ENCODE results near the gene VPS33A.
"Not testable (repeated sequence)": the region's sequence is repeated elsewhere in the genome, so short reads cannot be mapped to it uniquely, and the experiment has no call there.

Gene VPS33A

DNA sequence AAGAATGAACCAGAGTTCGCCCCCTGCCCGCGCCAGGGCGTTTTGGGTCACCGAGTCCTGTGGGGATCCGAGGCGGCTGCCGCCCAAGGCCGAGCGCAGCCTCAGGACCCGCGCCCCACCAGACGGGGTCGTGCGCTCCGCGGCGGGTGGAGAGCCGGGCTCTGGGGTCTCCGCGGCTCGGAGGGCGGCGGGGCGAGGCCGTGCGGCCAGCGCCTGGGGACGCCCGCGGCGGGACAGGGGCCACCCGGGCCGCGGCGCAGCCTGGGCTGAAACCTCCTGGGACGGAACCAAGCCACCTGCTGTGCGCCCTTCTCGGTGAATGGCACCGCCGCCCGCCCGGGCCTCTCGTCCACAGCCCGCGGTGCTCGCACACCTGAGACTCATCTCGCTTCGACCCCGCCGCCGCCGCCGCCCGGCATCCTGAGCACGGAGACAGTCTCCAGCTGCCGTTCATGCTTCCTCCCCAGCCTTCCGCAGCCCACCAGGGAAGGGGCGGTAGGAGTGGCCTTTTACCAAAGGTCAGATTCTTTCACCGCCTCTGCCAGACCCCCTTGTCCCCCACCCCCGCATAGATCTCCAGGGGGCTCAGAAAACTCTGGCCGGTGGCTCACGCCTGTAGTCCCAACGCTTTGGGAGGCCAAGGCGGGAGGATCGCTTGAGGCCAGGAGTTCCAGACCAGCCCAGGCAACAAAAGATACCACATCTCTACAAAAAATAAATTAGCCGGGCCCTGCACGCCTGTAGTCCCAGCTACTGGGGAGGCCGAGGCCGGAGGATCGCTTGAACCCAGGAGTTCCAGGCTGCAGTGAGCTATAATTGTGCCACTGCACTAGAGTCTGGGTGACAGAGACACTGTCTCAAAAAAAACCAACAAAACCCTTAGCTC is 61.9 kb downstream of the VPS33A start:
- DNase-seq (ENCODE audit: low spot score): no peak

DNA sequence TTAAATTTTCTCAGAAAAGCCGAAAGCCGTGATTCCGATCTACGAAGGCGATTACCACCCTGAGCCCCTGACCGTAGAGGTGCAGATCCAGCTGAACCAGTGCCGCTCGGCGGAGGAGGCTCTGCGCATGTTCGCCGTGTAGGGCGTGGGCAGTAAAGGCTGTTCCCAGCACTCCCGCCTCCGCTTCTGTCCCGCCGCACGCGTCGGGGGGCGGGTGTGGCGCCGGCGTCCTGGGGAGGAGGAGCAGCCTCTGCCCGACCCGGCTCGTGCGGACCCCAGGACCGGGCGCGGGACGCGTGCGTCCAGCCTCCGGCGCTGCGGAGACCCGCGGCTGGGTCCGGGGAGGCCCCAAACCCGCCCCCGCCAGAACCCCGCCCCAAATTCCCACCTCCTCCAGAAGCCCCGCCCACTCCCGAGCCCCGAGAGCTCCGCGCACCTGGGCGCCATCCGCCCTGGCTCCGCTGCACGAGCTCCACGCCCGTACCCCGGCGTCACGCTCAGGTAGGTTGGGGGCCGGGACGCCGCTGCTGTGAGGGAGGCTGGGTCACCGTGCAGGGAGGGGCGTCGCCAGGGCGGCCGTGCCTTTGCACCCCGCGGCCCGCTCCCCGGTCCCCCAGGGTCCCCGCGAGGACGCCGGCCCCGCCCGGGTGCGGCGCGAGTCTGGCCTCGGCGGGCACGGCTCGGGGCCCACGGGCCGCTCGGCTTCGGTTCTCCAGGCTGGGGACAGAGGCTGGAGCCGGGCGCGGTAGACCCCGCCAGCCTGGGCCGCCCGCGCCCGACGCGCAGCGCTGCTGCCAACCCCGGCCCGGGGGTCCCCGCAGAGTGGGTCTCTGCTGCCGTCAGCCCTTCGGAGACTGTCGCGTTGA is 62.8 kb downstream of the VPS33A start, which contains the start of gene B3GNT4:
Gene B3GNT4, plus strand, starts transcription at position 409 of the 866 bp plus-strand sequence. CDS start 910 bp downstream, outside the sequence.
- peak; percentile 83 for DNase-seq (ENCODE audit: low spot score)

DNA sequence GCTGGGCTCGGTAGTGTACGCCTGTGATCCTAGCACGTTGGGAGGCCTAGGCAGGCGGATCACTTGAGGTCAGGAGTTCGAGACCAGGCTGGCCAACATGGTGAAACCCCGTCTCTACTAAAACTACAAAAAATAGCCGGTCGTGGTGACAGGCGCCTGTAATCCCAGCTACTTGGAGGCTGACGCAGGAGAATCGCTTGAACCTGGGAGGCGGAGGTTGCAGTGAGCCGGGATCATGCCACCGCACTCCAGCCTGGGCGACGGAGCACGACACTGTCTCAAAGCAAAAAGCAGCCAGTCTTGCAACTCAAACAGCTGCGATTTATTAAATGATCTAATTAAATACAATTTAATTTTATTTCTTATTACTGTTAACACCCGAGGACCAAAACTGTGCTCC is 63.5 kb downstream of the VPS33A start:
- DNase-seq (ENCODE audit: low spot score): not testable (repeated sequence)

DNA sequence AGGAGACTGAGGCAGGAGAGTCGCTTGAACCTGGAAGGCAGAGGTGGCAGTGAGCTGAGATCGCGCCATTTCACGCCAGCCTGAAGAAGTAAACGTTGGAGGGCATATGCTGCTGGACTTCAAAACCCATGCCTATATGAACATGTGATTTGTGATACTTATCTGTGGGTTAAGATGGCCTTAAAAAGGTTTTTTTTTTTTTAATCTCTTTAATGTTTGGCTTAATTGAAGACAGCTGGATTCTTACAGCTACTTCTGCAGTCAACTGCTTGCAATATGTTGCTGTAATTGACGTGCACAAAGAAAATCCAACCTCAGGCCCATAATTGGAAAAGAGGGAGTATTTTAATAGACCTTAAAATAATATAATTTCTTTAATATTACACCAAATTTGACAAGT is 64.3 kb downstream of the VPS33A start:
- DNase-seq (ENCODE audit: low spot score): no peak

DNA sequence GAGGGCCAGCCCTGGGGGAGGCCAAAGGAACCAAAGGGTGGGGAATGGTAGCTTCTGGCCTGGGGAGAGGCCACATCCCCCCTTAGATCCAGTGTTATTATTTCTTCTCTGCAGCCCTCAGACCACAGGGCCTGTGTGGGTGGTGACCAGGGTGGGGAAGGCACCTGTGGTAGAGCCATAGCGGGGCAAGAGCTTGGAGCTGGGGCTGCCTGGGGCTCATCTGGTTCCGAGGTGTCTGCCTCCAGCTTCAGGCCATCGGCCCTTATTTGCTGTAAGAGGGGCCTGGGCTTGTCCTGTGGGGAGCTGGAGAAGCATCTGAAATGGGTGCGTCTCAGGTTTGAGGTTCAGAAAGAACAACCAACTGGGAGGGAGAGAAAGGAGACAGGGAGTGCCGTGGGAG is 64.9 kb downstream of the VPS33A start:
- DNase-seq (ENCODE audit: low spot score): no peak

DNA sequence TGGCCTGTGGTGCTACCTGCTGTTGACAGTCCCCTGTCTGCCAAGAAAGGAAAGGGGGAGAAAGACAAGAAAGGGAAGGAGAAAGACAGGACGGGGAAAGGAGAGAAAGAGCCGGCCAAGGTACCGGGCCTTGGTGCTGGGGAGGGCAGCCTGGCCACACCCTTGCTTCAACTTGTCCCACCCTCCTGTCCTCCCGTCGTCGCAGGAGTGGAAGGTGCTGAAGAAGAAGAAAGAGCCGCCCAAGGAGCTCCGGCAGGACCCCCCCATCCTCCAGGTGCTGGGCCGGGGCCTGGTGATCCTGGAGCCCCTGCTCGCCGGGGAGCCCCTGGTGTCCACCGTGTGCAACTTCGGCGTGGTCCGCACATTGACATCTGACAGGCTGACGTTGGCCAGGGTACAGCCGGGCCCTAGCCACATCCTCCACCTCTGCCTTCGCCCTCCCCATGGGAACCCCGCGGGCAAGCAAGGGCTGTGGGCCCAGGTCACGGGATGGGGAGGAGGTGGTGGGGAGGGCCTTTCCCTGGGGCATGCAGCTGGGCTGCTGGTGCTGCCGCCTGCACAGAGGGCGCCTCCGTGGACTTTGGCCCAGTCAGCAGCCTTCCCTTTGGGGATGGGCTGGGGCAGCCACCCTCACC is 65.6 kb downstream of the VPS33A start:
- DNase-seq (ENCODE audit: low spot score): no peak

DNA sequence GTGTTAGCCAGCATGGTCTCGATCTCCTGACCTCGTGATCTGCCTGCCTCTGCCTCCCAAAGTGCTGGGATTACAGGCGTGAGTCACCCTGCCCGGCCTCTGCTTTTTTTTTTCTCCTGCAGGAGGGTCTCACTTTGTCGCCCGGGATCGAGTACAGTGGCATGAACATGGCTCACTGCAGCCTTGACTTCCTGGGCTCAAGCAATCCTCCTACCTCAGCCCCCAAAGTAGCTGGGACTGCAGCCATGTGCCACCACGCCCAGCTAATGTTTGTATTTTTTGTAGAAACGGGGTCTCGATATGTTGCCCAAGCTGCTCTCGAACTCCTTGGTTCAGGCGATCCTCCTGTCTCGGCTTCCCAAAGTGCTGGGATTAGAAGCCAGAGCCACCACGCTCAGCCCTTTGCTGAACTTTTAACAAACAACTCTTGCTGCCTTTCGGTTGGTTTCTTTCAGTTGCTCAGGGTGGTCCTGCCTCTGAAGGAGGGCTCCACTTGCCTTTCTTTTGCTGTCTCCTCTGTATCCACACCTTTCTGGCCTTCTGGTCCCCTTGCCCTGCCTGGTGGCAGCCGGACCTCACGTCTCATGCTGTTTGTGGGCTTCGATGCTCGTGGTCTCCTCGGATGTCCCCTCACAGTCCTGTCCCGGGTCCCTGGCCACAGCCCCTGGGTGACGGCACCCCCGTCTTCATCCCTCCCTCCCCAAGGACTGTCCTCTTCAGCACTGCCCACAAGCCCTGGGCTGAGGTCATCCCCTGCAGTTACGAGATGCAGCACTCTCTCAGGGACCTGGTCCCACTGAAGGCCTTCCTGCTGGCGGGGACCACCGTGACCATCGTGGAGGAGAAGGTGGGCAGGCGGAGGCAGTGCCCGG is 66.6 kb downstream of the VPS33A start:
- no peak for DNase-seq (ENCODE audit: low spot score)

DNA sequence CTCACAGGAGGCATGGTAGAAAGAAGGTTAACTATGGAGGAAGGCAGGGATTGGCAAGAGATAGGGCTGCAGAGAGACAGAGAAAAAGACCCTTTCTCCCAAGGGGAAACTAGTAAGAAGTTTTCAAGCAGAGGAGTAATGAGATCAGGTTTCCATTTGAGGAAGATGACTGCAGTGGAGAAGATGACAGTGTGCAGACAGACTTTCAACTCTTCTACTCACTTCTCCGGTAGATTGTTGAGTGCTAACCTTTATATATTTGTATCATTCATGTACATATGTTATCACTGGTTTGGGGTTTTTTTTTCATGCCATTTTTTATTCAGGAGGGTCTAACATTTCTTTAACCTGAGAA is 68.7 kb downstream of the VPS33A start:
- DNase-seq (ENCODE audit: low spot score): no peak

DNA sequence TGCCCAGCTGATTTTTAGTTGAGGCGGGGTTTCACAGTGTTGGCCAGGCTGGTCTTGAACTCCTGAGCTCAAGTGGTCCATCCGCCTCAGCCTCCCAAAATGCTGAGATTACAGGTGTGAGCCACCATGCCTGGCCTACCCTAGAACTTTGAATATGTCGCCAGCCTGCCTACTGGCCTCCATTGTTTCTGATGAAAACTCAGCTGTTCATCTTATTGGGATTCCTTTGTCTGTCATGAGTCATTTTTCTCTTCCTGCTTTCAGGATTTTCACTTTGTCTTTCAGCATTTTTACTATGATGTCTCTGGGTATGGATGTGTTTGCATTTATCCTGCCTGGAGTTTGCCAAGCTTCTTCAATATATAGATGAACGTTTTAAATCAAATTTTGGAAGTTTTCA is 70.9 kb downstream of the VPS33A start:
- no peak for DNase-seq (ENCODE audit: low spot score)

DNA sequence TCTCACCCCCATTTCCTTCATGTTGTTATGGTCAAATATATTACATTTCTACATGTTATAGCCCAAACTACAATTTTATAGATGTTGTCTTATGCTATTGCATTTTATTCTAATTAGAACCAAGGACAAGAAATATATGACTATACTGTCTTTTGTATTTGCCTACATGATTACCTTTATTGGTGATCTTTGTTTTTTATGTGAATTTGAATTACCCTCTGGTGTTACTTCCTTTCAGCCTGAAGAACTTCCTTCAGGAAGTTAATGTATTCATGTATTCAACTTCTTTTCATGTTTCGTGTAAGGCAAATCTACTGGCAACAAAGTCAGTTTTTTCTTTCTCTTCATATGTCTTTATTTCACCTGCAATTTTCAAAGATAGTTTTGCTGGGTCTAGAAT is 71.5 kb downstream of the VPS33A start:
- no peak for DNase-seq (ENCODE audit: low spot score)

DNA sequence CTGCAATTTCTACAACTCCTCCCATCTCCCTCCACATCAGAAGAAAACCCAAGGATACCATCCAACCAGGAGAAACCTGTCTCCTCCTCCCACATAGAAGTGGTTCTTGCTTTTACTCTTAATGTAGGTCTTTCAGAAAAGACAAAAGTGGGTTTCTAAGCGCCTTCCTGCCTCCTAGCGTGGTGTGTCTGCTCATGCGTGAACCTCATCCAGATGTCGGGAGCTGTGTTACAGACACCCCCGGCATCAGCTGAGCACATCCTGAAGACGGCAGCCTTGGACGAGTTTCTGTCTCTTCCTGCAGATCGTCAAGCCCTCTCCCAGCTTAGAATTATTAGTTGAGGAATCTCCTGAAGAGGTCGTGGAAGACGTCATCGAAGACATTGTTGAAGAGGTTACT is 73.9 kb downstream of the VPS33A start:
- no peak for DNase-seq (ENCODE audit: low spot score)

DNA sequence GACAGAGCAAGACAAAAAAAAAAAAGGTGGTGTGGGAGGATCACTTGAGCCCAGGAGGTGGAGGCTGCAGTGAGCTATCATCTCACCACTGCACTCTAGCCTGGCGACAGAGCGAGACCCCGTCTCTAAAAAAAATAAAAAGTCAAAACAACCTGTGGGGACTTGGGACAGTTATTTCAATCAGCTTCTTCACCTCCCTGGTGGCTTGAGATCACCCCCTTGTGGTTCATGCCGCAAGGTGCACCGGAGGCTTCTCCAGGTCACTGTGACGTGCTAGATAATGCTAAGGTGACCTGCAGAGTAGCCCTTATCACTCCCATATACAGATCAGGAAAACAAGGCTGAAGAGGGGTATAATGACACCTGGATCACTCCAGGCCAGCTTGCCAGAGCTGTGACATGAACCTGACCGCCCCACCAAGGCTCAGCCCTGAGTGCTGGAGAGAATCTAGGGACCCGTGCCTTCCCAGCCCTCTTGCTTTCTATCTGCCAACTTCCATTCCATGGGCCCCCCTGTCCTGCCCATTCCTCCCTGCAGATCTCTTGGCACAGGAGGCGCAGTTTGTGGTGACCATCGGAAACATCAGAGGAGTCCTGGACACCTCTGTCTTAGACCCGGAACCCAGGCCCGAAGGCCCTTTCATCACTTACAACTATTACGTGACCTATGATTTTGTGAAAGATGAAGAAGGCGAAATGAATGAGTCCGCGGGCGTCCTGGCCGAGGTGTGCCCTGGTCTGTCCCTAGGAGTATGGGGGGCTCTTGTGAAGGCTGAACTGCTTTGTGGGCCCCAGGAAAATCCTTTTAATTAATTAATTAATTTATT is 75.2 kb downstream of the VPS33A start:
- peak; percentile 82 for DNase-seq (ENCODE audit: low spot score)

DNA sequence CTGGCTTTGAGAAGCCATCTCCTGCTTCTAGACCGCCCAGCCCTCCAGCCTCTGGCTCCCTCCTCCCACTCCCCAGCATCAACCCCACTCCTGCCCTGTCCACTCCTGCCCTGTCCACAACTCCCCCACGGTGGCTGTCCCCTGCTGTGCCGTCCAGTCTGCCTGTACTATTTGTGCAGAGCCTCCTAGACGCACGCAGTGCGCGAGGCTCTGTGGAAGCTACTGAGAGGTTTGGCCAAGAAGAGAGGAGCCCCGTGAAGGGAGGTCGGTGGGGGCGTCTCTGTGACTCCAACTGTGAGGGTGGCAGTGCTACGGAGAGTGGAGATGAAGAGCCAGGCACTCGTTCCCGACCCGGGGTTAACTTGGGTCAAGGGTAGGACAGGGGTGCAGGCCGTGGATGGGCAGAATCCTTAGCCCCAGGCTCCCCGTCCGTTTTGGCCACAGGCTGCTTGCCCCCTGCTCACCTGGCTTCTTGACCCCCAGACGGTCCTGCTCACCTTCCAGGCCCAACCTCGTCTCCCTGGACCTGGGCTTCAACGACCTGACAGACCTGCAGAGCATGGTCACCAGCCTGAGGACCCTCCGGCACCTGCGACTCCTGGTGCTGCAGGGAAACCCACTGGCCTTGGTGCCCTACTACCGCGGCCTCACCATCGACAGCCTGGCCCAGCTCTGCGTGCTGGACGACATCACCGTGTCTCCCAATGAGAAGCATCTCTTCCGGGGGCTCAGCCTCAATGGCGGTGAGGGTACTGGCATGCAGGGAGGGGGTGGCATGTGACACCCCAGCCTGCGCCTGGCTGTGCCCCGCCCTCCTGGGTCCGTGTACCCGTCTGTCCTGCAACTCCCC is 76.4 kb downstream of the VPS33A start:
- DNase-seq (ENCODE audit: low spot score): no peak

DNA sequence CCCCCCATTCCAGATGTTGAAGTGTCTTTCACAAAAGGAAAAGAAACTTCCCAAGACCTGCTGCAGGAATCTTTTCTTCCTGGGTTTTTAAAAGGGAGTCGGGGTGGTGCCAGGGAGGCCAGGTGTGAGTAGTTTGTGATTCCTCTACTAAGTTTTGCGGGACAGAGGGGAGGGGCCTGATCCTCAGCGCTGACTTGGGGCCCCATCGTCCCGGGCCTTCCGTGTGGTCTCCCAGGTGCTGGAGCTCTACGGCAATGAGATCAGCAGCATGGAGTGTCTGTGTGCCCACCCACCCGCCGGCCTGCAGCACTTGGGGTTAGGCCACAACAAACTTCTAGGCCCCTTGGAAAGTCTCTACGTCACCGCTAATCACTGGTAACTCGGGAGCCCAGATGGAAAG is 78.8 kb downstream of the VPS33A start:
- DNase-seq (ENCODE audit: low spot score): no peak

DNA sequence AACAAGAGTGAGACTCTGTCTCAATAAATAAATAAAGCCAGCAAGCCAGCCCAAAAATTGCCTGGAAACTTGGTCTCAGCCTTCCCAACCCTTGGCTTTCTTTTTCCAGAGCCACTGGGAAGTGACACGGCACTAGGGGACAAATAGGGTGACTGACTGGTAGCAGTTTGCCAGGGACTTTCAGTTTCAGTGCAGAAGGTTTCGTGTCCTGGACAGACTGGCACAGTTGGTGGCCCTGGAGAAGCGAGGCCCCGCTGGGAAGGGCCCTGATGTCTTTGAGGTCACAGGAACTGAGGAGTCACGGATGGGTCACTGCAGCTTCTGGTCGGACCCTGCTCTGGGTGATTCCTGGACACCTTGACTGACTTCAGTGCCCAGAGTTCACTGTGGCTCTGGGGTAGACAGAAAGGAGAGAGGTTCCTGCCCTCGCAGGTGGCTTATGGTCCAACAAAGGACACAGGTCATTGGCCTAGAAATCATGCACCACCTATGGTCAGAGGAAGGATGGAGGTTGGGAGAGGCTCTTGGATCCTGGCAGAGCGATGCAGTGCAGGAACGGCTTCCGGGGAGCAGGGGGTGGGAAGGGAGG is 80.7 kb downstream of the VPS33A start:
- DNase-seq (ENCODE audit: low spot score): no peak

DNA sequence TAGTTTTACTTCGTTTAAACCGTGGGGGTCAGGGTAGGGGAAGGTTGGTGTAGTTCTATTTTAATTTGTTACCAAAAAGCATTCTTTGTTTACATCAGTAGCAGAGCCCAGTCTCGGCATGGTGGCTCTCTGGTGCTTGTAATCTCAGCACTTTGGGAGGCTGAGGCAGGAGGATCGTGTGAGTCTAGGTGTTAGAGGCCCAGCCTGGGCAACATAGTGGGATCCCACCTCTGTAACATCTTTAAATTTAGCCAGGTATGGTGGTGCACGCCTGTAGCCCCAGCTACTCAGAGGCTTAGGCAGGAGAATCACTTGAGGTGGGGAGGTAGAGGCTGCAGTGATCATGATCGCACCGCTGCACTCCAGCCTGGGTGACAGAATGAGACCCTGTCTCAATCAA is 81.2 kb downstream of the VPS33A start:
- DNase-seq (ENCODE audit: low spot score): no peak

DNA sequence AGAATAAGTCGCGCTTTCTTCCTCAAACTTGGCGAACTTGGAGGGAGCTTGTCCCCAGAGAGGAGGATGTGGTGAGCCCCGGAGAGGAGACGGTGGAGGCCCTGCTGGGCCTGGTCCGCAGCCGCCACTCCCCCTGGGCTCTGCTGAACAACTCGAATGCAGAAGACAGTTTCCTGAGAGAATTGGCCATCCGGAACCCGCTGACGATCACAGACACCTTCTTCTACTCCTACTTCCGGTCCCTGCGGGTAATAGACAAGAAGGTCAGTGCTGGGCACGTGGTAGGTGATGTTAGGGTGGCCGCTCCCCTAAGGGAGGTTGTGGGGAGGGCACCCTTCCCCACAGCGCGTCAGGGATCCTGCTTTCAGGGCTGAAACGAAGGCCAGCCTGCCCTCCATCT is 81.8 kb downstream of the VPS33A start:
- no peak for DNase-seq (ENCODE audit: low spot score)

DNA sequence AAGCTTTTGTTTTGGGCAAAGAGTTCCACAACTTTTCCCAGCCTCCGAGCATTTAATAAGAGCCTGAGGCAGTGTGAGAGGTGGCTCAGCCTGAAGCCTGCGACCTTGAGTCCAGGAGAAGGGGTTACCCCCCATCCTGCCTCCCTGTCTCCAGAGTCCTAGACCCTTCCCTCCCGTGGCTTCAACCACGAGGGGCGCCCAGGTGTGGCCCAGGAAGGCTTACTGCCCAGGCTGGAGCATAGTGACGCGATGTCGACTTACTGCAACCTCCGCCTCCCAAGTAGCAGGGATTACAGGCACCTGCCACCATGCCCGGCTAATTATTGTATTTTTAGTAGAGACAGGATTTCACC is 82.7 kb downstream of the VPS33A start:
- DNase-seq (ENCODE audit: low spot score): no peak

DNA sequence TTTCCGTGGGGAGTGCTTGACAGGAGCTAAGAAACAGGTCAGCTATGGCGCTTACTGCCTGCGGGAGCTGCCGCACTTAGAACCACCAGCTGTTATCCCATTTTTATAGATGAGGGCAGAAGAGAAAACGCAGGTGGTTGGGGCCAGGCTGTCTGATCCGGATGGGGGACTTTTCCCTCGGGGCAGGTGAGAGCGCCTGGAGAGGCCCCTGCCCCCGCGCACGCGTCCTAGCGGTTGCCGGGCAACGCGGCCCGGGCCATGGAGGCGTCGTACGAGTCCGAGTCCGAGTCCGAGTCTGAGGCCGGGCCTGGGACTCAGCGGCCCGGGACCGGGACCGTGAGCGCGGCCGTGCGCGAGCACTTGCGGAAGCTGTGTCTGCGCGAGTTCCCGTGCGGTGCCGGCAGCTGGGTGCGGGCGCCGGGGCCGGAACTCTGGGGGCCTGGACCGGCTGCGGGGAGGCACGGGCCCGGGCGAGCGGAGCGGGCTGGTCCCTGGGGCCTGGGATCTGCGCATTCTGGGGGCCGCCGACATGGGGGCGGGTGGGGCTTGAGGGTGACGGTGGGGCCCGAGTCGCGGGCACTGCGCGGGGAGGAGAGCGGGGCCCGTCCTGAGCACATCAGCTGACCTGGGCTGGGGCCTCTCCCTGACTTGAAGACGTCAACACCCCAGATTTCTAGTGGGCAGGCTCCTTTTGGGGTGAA is 83.3 kb downstream of the VPS33A start, which contains the start of gene LRRC43:
Gene LRRC43, plus strand, starts transcription at position 237 of the 701 bp plus-strand sequence. Its CDS starts 22 bp downstream, at position 259.
- peak; percentile 71 for DNase-seq (ENCODE audit: low spot score)

Measured in GM03348 (cell line).